Muscle layer of colon (tissue), 2 donors: Measurements from ENCODE around the gene STARD13.

Source experiments
- H3K27ac ChIP-seq: one replicate; pipeline ENCODE4 v1.7.0; 2013; ENCODE audit warnings: low read depth, mild to moderate bottlenecking, low read length, moderate library complexity
- H3K27me3 ChIP-seq, 2 donors: one replicate each; pipeline ENCODE4 v1.7.0; 2013; ENCODE audit warnings: low read length in 2 of 2, mild to moderate bottlenecking in 2 of 2; ENCODE audit not compliant: insufficient read depth in 2 of 2, control insufficient read depth in 1 of 2
- H3K36me3 ChIP-seq: one replicate; pipeline ENCODE4 v1.7.0; 2013; ENCODE audit warnings: mild to moderate bottlenecking, low read length; ENCODE audit not compliant: insufficient read depth
- H3K4me1 ChIP-seq: one replicate; pipeline ENCODE4 v1.7.0; 2013; ENCODE audit warnings: mild to moderate bottlenecking, low read length; ENCODE audit not compliant: insufficient read depth
- H3K4me3 ChIP-seq, 2 donors: one replicate each; pipeline ENCODE4 v1.7.0; 2013; ENCODE audit warnings: low read length in 2 of 2, low read depth in 1 of 2, mild to moderate bottlenecking in 1 of 2, moderate library complexity in 1 of 2
- H3K9ac ChIP-seq: one replicate; pipeline ENCODE4 v1.7.0; 2013; ENCODE audit warnings: low read length
- H3K9me3 ChIP-seq: one replicate; pipeline ENCODE4 v1.7.0; 2013; ENCODE audit warnings: mild to moderate bottlenecking, low read length
- donor health status: abdominal sarcoma.
- donor health status: Adenocarcinoma of cecum.

STARD13 gene

DNA sequence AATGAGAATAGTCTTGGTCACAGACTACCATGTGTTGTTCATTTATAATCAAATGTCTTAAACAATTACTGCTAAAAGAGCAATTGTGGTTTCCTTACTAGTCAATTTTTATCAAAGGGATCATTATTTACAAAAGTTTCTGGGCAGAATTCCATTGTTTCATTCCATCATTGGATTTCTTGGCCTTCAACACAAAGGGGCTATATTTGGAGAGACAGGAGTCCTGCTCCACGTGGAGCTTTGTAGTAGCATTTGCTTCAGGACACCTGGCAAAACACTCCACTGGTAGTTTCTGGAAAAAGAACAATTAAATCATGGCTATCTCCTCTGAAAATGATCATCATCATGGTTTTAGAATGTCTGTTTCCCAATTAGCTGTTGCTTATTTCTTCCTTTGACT, 22.3 kb upstream of the STARD13 start:
- H3K4me3 ChIP-seq: no peak overlapping the region
- no peaks in the 10 kb centered on the region for H3K9me3 ChIP-seq
- H3K27me3 ChIP-seq: no peaks in the 10 kb centered on the region
- H3K9ac ChIP-seq: no peak overlapping the region
- H3K36me3 ChIP-seq: no peaks in the 10 kb centered on the region
- no peak overlapping the region for H3K27ac ChIP-seq
- H3K4me1 ChIP-seq: peaks cover 13% of the 10 kb centered on the region

DNA sequence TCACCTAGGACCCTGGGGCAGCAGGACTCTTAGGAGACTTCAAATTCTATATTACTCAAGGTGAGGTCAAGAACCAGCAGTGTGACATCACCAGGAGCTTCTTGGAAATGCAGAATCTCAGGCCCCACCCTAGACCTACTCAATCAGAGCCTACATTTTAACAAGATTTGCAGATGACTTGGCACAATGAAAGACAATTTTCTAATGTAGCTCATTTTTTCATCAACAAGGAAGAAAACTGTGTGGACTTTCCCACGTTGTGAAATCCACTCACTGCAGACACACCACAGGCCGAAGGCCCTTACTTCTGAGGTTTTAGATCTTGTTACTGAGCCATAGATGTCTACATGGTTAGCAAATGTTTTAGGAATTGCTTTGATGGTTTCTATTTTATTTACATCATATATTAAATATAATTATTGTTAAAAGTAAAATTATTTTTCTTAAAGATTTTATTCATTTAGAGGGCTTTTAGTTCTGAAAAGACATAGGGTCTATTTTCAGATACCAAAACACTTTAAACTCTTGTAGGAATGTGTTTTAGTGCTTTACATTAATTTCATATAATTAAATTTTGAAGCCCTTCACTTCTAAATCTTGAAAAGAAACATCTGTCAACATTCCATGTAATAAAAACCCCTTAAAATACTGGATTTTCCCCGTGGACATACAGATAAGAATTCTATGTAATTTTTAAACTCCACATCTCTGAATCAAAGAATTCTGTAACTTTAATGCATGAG, 18.5 kb upstream of the STARD13 start:
- H3K9me3 ChIP-seq: no peaks in the 10 kb centered on the region
- H3K4me1 ChIP-seq: peaks cover 3% of the 10 kb centered on the region
- no peak overlapping the region for H3K4me3 ChIP-seq
- no peaks in the 10 kb centered on the region for H3K27me3 ChIP-seq
- no peak overlapping the region for H3K27ac ChIP-seq
- H3K9ac ChIP-seq: no peak overlapping the region
- no peaks in the 10 kb centered on the region for H3K36me3 ChIP-seq

GRCh38 chr13:33299626-33300025, 14.1 kb upstream of the STARD13 start:
- Histone ChIP-seq H3K9ac (no peak overlapping the region), H3K27ac (no peak overlapping the region), H3K36me3 (no peaks in the 10 kb centered on the region), H3K4me3 (no peak overlapping the region), H3K9me3 (no peaks in the 10 kb centered on the region), H3K27me3 (no peaks in the 10 kb centered on the region), H3K4me1 (no peaks in the 10 kb centered on the region)

DNA sequence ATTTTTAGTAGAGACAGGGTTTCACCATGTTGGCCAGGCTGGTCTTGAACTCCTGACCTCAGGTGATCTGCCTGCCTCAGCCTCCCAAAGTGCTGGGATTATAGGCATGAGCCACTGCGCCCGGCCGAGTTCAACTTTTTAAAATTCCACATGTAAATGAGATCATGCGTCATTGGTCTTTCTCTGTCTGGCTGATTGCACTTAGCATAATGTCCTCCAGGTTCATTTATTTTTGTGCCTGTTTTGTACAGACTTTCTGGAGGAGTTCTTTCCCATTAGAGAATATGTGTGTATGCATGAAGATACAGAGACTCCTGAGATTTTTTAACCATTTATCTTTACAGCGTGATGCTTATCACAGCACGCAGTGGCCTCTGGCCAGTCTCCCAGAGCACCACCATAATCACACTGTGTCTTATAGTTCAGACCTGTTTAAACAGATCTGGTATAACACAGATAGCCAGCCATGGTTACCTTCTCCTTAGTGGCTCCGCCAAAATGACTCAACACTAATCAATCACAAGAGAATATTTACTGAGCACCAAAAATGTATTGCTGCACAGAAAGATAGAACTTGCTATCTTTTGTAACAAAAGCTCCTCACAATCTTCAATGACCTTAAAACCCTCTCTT, 11.4 kb upstream of the STARD13 start:
- Histone ChIP-seq H3K9me3 (no peaks in the 10 kb centered on the region), H3K36me3 (no peaks in the 10 kb centered on the region), H3K9ac (no peak overlapping the region), H3K4me1 (peaks cover 3% of the 10 kb centered on the region), H3K4me3 (no peak overlapping the region), H3K27ac (no peak overlapping the region), H3K27me3 (no peaks in the 10 kb centered on the region)

DNA sequence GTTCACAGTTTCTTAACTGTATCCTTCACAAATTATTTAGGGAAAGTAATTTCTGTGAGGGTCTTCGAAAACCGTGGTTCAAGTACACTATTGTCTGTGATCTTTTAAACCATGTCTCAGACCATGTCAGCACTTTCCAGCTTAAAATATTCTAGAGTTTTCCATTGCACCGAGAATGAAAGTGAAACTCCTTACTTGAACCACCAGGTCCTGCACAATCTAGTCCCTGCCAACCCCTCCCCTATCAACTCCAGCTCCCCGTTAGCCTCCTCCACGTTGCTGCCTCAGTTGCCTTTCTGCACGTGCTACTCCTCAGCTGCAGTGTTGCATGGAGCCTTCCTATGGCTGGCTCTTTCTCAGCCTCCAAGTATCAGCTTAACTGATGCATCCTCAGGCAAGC, 7.2 kb upstream of the STARD13 start:
- Histone ChIP-seq H3K9ac (no peak overlapping the region), H3K27me3 (no peaks in the 10 kb centered on the region), H3K36me3 (no peaks in the 10 kb centered on the region), H3K9me3 (no peaks in the 10 kb centered on the region), H3K4me1 (peaks cover 10% of the 10 kb centered on the region), H3K4me3 (no peak overlapping the region), H3K27ac (no peak overlapping the region)

- no peaks in the 10 kb centered on the region for H3K27me3 ChIP-seq
- peak overlapping the region; percentile 2 for H3K27ac ChIP-seq
- no peak overlapping the region for H3K4me3 ChIP-seq
- H3K9ac ChIP-seq: no peak overlapping the region
- no peaks in the 10 kb centered on the region for H3K9me3 ChIP-seq
- H3K36me3 ChIP-seq: no peaks in the 10 kb centered on the region
- peaks cover 16% of the 10 kb centered on the region for H3K4me1 ChIP-seq
These were observed 4.9 kb upstream of the STARD13 start for GRCh38 chr13:33290421-33290965.

DNA sequence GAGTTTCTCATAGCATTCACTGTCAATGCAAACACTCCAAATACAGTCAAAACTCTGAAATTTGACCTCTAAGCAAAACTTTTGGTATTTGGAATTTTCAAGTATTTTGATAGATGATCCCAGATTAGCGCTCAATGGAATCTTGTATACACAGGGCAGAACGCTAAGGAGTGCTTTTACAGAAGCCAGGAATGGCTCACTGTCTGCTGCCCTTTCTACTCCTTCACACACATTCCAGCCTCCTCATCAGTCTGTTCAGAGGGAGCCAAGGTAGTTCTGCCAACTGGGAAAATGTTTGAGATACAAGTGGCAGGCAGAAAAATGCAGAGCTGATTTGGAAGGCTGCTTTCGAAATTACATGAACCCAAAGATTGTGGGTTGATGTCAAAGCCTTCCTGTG, 4.4 kb upstream of the STARD13 start:
- Histone ChIP-seq H3K27ac (peak overlapping the region; percentile 2), H3K36me3 (no peaks in the 10 kb centered on the region), H3K4me1 (peaks cover 16% of the 10 kb centered on the region), H3K9me3 (no peaks in the 10 kb centered on the region), H3K27me3 (no peaks in the 10 kb centered on the region), H3K4me3 (no peak overlapping the region), H3K9ac (no peak overlapping the region)

- no peak overlapping the region for H3K27ac ChIP-seq
- no peaks in the 10 kb centered on the region for H3K36me3 ChIP-seq
- H3K27me3 ChIP-seq: no peaks in the 10 kb centered on the region
- H3K9ac ChIP-seq: no peak overlapping the region
- no peaks in the 10 kb centered on the region for H3K9me3 ChIP-seq
- H3K4me1 ChIP-seq: peaks cover 24% of the 10 kb centered on the region
- no peak overlapping the region for H3K4me3 ChIP-seq
These were observed 1.8 kb upstream of the STARD13 start for GRCh38 chr13:33287142-33287882.

DNA sequence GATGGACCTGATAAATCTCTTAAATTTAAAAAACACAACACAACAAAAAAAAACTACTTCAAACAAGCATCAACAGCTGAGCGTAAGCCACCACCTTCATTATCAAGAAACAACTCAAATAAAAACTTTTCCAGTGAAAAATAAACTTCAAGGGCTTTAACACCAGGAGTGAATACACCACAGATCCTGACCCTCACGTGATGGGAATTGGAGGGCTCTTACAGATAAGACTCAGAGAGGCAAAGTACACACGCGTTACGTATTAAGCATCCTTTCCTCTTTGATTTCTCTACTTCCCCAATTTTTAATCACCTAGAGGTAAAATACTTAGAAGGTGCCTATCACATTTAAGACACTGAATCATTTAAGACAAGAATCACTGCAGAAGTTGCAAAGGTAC, 573 bp upstream of the STARD13 start:
- Histone ChIP-seq H3K36me3 (no peaks in the 10 kb centered on the region), H3K9me3 (no peaks in the 10 kb centered on the region), H3K27ac (peak overlapping the region; percentile 82), H3K4me3 (peak overlapping the region; percentile 69 to 91), H3K9ac (peak overlapping the region; percentile 67), H3K27me3 (no peaks in the 10 kb centered on the region), H3K4me1 (peaks cover 31% of the 10 kb centered on the region)

- Histone ChIP-seq H3K9me3 (no peaks in the 10 kb centered on the region), H3K4me1 (peaks cover 31% of the 10 kb centered on the region)
These were observed 639 bp downstream of the STARD13 start for GRCh38 chr13:33284916-33285315.

GRCh38 chr13:33284031-33284430, 1.5 kb downstream of the STARD13 start:
- Histone ChIP-seq H3K27ac (peak overlapping the region; percentile 53), H3K4me3 (peak overlapping the region in 1 of 2 donors; percentile 91), H3K9me3 (no peaks in the 10 kb centered on the region), H3K9ac (peak overlapping the region; percentile 67), H3K4me1 (peaks cover 39% of the 10 kb centered on the region), H3K36me3 (no peaks in the 10 kb centered on the region), H3K27me3 (no peaks in the 10 kb centered on the region)

More at GRCh38 chr13:33284916-33285315, 639 bp downstream of the STARD13 start:
- Histone ChIP-seq H3K27ac (peak overlapping the region; percentile 82), H3K4me3 (peak overlapping the region; percentile 69 to 91), H3K36me3 (no peaks in the 10 kb centered on the region), H3K27me3 (no peaks in the 10 kb centered on the region), H3K9ac (peak overlapping the region; percentile 67)
